Skeletal muscle satellite cell (primary cell): Measurements from ENCODE around the gene RAD23B.

ENCODE experiments used
- H3K27me3 ChIP-seq: 2 replicates; pipeline ENCODE4 v1.7.0; 2013; ENCODE audit warnings: low read length; ENCODE audit not compliant: control insufficient read depth, insufficient read depth
- H3K36me3 ChIP-seq: 2 replicates; pipeline ENCODE4 v1.7.0; 2013; ENCODE audit warnings: mild to moderate bottlenecking, control low read depth, low read length; ENCODE audit not compliant: insufficient read depth
- H3K4me1 ChIP-seq: 2 replicates; pipeline ENCODE4 v1.7.0; 2013; ENCODE audit warnings: low read length; ENCODE audit not compliant: control insufficient read depth, insufficient read depth
- H3K4me2 ChIP-seq: 2 replicates; pipeline ENCODE4 v1.7.0; 2013; ENCODE audit warnings: mild to moderate bottlenecking, low read length
- H3K4me3 ChIP-seq: 2 replicates; pipeline ENCODE4 v1.7.0; 2013; ENCODE audit warnings: low read length
- H3K9ac ChIP-seq: 2 replicates; pipeline ENCODE4 v1.7.0; 2013; ENCODE audit warnings: mild to moderate bottlenecking, low read depth, low read length, moderate library complexity
- H3K9me3 ChIP-seq: replicated peaks from 2 replicates; pipeline ENCODE4 v1.7.0; 2013; ENCODE audit warnings: mild to moderate bottlenecking, control low read depth, low read length

RAD23B gene

GRCh38 chr9:107325842-107326241 is 42.8 kb downstream of the RAD23B start:
- H3K9ac ChIP-seq, result no peak overlapping the region
- H3K27me3 ChIP-seq, result no peaks in the 10 kb centered on the region
- peaks cover 6% of the 10 kb centered on the region for H3K9me3 ChIP-seq
- no peaks in the 10 kb centered on the region for H3K4me1 ChIP-seq
- no peak overlapping the region for H3K4me2 ChIP-seq
- H3K36me3 ChIP-seq, result peaks cover 75% of the 10 kb centered on the region
- H3K4me3 ChIP-seq, result no peak overlapping the region

DNA sequence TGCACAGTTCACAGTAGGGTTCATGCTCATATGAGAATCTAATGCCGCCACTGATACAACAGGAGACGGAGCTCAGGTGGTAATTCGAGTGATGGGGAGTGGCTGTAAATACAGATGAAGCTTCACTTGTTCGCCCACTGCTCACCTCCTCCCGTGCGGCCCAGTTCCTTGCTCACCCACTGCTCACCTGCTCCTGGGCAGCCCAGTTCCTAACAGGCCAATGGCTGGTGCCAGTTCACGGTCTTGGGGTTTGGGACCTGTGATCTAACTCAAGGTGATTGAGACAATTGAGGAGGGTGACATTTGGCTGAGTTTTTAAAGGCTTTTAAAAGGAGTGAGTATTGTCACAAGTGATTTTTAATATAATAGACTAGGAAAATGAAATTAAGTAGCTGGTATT is 45.4 kb downstream of the RAD23B start:
- no peak overlapping the region for H3K4me3 ChIP-seq
- no peak overlapping the region for H3K9ac ChIP-seq
- H3K4me2 ChIP-seq, result no peak overlapping the region
- H3K36me3 ChIP-seq, result peaks cover 77% of the 10 kb centered on the region
- peaks cover 6% of the 10 kb centered on the region for H3K9me3 ChIP-seq
- no peaks in the 10 kb centered on the region for H3K4me1 ChIP-seq
- H3K27me3 ChIP-seq, result no peaks in the 10 kb centered on the region

GRCh38 chr9:107330420-107330819 is 47.3 kb downstream of the RAD23B start:
- Histone ChIP-seq H3K27me3 (no peaks in the 10 kb centered on the region), H3K4me3 (no peak overlapping the region), H3K9ac (no peak overlapping the region), H3K36me3 (peaks cover 78% of the 10 kb centered on the region), H3K9me3 (peaks cover 6% of the 10 kb centered on the region), H3K4me1 (no peaks in the 10 kb centered on the region), H3K4me2 (no peak overlapping the region)

GRCh38 chr9:107332883-107333282 is 49.8 kb downstream of the RAD23B start:
- H3K4me1 ChIP-seq, result peaks cover 21% of the 10 kb centered on the region
- no peak overlapping the region for H3K4me3 ChIP-seq
- peaks cover 79% of the 10 kb centered on the region for H3K36me3 ChIP-seq
- H3K27me3 ChIP-seq, result no peaks in the 10 kb centered on the region
- H3K9ac ChIP-seq, result no peak overlapping the region
- H3K4me2 ChIP-seq, result no peak overlapping the region
- no peaks in the 10 kb centered on the region for H3K9me3 ChIP-seq

DNA sequence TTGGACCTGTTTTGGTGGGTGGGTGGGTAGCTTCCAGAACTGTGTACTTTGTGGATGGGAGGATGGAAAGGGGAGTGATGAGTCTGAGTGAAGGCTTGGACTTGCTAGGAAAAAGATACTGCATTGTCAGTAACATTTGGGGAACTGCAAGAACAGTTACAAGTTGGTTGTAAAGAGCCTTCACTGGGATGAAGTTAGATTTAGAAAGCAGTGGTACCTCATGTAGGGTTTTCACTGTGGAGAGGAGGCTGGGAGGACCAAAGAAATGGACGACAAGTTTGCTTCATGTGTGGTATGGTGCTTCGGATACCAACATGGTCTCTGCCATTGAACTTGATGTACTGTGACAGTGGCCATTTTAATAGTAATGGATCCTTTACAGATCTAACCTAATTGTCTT is 50.3 kb downstream of the RAD23B start:
- Histone ChIP-seq H3K4me2 (no peak overlapping the region), H3K9ac (no peak overlapping the region), H3K4me1 (peaks cover 25% of the 10 kb centered on the region), H3K4me3 (no peak overlapping the region), H3K36me3 (peaks cover 80% of the 10 kb centered on the region), H3K27me3 (no peaks in the 10 kb centered on the region), H3K9me3 (no peaks in the 10 kb centered on the region)

DNA sequence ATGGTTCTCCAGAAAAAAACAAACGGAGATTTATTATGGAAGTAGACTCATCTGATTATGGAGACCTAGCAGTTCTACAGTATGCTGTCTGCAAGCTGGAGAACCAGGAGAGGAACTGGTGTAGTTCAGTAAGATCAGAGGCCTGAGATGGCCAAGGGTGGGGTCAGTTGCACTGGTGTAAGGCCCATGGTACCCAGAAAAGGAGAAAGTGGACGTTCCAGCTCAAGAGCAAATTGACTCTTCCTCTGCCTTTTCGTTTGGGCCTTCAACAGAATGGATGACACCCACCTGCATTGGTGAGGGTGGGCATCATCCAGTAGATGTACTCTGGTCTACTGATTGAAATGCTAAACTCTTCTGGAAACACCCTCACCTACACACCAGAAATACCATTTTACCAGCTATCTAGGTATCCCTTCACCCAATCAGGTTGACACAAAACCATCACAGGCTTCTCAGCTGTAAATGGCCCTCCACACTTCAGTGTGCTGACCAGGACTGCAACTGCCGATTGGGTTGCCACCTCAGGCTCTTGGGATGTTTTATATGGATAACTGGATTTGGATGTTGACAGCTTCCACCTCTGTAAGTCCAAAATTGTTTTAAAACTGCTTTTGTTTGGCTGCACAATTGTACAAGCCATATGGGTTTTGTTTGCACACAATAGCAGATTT is 51.2 kb downstream of the RAD23B start:
- peaks cover 81% of the 10 kb centered on the region for H3K36me3 ChIP-seq
- H3K4me3 ChIP-seq, result no peak overlapping the region
- no peak overlapping the region for H3K9ac ChIP-seq

GRCh38 chr9:107335331-107335730 is 52.3 kb downstream of the RAD23B start:
- Histone ChIP-seq H3K4me1 (peaks cover 28% of the 10 kb centered on the region), H3K4me3 (no peak overlapping the region), H3K9ac (no peak overlapping the region), H3K9me3 (no peaks in the 10 kb centered on the region), H3K4me2 (no peak overlapping the region), H3K27me3 (no peaks in the 10 kb centered on the region), H3K36me3 (peaks cover 74% of the 10 kb centered on the region)

More for the DNA sequence above, 51.2 kb downstream of the RAD23B start:
- no peak overlapping the region for H3K4me2 ChIP-seq
- no peaks in the 10 kb centered on the region for H3K9me3 ChIP-seq
- no peaks in the 10 kb centered on the region for H3K27me3 ChIP-seq
- peaks cover 28% of the 10 kb centered on the region for H3K4me1 ChIP-seq

DNA sequence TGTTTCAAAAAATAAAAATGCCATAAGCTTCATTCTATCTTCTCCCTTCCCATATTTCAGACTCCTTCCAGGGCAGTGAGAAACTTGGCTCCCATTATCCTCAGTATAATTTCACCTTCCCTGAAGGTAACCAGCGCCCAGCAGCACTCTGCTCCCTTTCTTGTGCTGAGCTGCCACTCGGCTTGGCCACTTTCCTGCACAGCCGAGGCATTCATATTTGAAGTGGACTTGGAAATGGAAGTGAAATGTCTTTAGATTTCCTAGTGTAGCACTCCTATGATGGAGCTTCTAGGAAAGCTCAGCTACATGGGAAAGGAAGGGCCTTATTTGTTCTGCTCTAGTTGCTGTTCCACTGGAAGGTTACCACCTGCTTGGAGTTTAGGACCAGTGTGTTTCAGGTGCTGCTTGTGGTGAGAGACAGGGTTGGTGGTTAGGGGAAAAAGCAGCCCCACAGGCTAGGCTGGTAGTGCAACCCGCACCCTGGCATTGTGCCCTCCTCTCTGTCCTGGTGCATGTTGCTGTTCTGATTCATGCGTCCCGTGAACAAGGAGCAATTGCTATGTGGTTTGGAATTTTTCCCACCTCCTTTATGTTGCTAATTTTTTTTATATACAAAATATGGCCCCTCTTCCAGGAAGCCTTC is 53.8 kb downstream of the RAD23B start:
- H3K4me3 ChIP-seq, result no peak overlapping the region
- H3K27me3 ChIP-seq, result no peaks in the 10 kb centered on the region
- peak overlapping the region; percentile 35 for H3K4me2 ChIP-seq
- peaks cover 28% of the 10 kb centered on the region for H3K4me1 ChIP-seq
- peaks cover 59% of the 10 kb centered on the region for H3K36me3 ChIP-seq
- no peaks in the 10 kb centered on the region for H3K9me3 ChIP-seq
- no peak overlapping the region for H3K9ac ChIP-seq

GRCh38 chr9:107337676-107338590 is 54.9 kb downstream of the RAD23B start:
- H3K9ac ChIP-seq, result peak overlapping the region; percentile 48
- H3K36me3 ChIP-seq, result peaks cover 48% of the 10 kb centered on the region
- H3K4me3 ChIP-seq, result peak overlapping the region; percentile 13
- H3K4me2 ChIP-seq, result peak overlapping the region; percentile 35
- peaks cover 28% of the 10 kb centered on the region for H3K4me1 ChIP-seq
- no peaks in the 10 kb centered on the region for H3K9me3 ChIP-seq
- no peaks in the 10 kb centered on the region for H3K27me3 ChIP-seq

GRCh38 chr9:107338911-107339659 is 56.0 kb downstream of the RAD23B start:
- Histone ChIP-seq H3K9me3 (no peaks in the 10 kb centered on the region), H3K27me3 (no peaks in the 10 kb centered on the region), H3K4me1 (peaks cover 28% of the 10 kb centered on the region), H3K9ac (no peak overlapping the region), H3K4me3 (no peak overlapping the region), H3K4me2 (no peak overlapping the region), H3K36me3 (peaks cover 36% of the 10 kb centered on the region)
